COLO668 (cell line): Measurements from ENCODE around the gene CDK15.

Experiments
- DNase-seq: peaks from one replicate; lab custom pipeline; 2025; ENCODE audit not compliant: unreplicated experiment; lab: John Stamatoyannopoulos, UW

Gene CDK15

GRCh38 chr2:201906777-201907562 is 100.6 kb downstream of the CDK15 start:
- no peak for DNase-seq

- DNase-seq: no peak
Observed at GRCh38 chr2:201907563-201907881, 101.2 kb downstream of the CDK15 start.

DNA sequence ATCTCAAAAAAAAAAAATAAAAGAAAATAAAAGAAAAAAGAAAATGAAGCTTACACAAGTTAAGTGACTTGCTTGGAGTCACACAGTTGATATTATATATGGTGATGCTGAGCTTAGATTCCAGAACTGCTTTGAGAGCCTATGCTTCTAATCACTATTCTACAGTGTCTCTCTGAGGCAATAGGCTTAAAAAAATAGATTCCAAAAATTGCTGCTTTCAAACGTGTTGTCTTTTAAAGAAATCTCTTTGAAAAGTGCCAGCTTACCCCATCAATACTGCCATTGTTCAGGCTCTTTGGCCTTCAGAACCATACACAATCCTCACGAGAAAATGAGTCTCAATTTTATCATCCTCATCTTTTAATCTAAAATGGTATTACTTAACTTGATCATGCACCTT is 102.6 kb downstream of the CDK15 start:
- DNase-seq: no peak

- DNase-seq: no peak
Observed at GRCh38 chr2:201909348-201909747, 103.0 kb downstream of the CDK15 start.

- DNase-seq: no peak
Observed at GRCh38 chr2:201909961-201910361, 103.6 kb downstream of the CDK15 start.

- DNase-seq: no peak
Observed at GRCh38 chr2:201911372-201911771, 105.0 kb downstream of the CDK15 start.

- no peak for DNase-seq
Observed at GRCh38 chr2:201913201-201913600, 106.9 kb downstream of the CDK15 start.

GRCh38 chr2:201915446-201915845 is 109.1 kb downstream of the CDK15 start:
- no peak for DNase-seq

DNA sequence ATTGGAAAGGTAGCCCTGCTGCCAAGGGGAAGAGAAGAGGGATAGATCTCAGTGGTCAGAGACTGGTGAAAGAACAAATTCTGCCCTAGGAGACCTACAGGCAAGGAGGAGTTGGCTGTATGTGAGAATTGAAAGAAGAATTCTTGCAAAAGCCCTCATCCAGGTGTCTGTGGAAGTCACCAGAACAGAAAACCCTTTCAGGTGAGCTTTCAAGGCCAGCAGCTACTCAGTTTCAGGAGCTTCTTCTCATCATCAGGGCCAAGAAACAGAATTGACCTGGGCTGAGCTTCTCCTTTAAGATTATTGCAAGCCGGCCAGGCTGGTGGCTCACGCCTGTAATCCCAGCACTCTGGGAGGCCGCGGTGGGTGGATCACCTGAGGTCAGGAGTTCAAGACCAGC is 110.2 kb downstream of the CDK15 start:
- DNase-seq: no peak

GRCh38 chr2:201918616-201919307 is 112.4 kb downstream of the CDK15 start:
- DNase-seq: no peak

GRCh38 chr2:201919308-201919634 is 112.9 kb downstream of the CDK15 start:
- no peak for DNase-seq

DNA sequence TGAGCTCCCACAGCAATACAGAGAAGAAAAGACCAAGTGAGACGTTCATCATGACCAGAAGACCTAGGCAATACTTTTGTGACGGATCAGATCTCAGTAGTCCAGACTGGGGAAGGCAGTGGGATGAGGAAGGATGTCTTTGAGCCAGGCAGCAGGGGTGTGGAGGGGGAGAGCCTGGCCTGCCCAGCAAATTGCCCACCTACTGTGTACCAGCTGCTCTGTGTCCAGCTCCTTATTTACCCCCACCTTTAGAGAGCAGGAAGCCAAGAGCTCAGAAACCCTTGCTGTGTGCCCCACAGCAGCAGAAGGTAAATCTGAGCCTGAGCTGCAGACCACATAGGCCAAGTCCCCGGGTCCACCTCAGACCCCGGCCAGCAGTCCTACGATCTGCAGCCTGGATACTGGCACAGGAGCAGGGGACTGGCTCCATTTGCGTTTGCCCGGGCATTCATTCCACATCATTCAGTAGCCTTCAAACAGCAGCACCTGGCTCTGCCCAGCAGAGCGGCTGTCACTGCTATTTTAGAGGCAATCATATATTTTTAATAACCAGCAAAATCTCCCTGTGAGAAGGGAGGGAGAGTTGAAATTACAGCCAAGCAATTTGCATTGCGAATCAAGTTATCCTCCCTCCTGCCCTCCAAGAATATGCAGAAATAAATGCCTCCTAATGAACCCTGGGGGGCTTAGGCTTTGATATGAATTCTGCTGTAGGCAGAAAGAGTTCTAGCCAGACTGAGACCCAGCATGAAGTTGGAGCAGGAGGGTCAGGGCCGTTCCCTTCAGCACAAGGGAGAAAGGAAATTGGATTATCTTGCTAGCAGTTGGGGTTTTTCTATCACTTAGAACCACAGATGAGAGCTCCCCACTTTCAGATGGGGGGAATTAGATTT is 117.3 kb downstream of the CDK15 start:
- no peak for DNase-seq

DNA sequence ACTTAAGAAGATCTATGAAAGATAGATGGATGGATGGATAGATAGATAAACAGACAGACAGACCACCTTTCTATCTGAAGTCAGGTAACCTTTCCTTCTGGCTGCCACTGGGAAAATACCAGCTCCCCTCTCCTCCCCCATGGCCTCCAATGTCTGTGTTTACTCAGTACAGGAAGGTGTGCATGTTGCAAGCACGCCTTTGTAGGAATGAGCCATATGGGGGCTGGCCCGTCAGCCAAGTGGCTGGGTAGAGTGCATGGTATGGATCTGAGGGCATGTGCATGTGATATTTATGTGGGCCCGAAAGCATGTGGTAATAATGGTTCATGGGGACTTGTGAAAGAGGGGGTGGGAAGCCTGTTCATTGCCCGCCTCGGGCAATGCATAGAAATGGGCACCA is 118.1 kb downstream of the CDK15 start:
- no peak for DNase-seq

DNA sequence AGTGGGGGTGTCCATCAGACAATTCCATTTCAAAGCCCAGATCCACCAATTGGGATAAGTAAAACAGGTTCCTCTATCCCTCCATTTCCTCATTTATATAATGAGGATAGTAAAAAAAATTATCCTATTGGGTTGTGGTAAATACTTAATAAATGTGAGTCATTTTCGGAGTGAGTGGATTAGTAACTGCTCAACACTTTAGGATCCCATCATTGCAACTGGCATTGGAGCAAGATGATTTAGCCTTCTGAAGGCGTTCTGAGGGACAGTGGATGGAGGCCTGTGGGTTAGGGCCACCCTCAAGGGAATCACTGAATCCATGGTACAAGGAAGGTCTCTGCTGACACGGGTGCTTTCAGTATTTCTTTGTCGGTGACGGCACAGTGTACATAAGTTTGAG is 118.7 kb downstream of the CDK15 start:
- no peak for DNase-seq

- no peak for DNase-seq
Observed at GRCh38 chr2:201926067-201926466, 119.7 kb downstream of the CDK15 start.

DNA sequence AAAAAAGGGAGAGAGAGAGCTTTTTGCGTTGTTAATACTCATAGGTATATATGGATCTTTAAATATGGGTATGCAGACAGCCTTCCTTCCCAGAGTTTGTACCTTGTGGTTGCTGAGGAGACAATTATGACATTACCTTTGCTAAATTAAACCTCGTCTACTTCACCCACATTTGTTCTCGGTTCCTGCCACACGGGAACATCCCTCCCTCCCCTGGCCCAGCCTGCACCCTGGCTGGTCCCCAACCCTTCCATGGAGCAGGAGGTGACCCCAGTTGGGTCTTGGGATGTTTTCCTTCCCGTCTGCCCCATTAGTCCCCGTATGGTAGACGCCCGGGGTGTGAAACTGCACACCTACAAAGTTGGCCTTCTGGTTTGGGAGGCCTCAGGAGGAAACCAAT is 122.0 kb downstream of the CDK15 start:
- no peak for DNase-seq

DNA sequence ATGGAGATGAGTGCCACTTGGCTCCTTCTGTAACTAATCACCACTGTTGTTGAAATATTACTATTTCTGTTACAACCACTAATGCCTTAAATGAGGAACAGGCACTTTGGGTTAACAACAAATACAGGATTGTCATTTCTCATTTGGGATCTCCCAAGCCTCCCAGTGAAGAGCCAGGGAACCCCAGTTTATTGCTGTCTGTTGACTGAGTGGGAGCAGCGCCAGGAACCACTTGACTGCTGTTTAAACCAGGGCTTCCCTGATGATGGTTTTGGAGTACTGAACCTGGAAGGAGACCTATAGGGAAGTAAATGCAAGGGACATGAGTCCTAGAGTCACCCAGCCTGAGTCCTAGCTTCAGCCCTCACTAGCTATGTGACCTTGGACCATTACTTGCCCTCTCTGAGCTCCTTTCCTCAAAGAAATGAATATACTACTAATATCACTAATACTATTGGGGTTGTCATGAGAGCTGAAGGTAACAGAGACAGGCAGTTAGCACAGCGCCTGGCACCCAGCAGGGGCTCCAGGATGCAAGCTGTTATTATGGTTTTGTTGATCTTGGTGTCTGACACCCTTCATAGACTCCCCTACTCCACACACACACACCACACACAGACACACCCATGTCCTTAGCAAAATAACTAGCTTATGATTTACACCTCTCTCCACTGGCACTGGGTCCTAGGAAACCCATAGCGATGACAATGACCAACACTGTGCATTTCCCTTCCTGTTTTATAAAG is 123.1 kb downstream of the CDK15 start:
- DNase-seq: no peak

DNA sequence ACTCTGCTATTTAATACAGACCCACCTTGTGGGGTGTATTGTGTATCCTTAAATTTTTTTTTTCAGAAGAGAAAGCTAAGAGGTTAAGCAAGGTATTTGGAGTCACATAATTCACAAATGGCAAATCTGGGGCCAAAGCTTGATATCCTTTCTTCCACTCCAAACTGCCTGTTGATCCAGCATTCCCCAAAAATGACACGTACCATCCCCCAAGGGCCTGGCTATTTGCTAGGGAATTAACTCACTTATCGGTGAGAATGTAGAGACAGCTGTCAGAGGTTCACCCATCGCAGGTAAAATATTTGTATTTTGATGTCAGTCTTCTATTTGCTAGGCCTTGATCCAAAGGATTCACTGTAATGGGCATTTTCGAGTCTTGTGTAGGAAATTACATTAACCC is 123.7 kb downstream of the CDK15 start:
- DNase-seq: no peak

DNA sequence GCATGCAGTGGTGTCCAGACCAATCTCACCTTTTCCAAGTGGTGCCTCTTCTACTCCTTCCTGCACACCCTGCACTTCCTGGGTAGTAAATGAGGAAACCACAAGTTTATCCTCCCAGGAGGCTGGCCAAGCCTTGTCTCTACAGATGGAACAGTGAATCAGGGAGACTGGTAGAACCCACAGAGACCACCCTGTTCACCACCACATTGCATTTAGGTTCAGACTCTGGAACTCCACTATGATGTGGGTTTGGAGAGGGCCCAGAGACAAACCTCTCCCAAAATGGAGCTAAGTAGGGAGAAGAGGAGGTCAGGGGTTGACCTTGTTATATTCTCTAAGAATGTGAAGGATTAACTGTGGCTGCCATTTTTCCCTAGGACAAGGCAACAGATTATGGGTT is 124.5 kb downstream of the CDK15 start:
- no peak for DNase-seq

GRCh38 chr2:201931475-201931874 is 125.1 kb downstream of the CDK15 start:
- DNase-seq: no peak

GRCh38 chr2:201931951-201932350 is 125.6 kb downstream of the CDK15 start:
- DNase-seq: no peak
